NCI-H2227 (cell line): ENCODE data around the gene HIRA.

Experiments used
- DNase-seq: peaks from one replicate; lab custom pipeline; 2025; ENCODE audit not compliant: unreplicated experiment; lab: John Stamatoyannopoulos, UW

The HIRA gene

GRCh38 chr22:19358703-19359553 lies 72.6 kb downstream of the HIRA start:
- no peak for DNase-seq

- DNase-seq, result no peak
Observed at GRCh38 chr22:19358195-19358594, 73.3 kb downstream of the HIRA start.

DNA sequence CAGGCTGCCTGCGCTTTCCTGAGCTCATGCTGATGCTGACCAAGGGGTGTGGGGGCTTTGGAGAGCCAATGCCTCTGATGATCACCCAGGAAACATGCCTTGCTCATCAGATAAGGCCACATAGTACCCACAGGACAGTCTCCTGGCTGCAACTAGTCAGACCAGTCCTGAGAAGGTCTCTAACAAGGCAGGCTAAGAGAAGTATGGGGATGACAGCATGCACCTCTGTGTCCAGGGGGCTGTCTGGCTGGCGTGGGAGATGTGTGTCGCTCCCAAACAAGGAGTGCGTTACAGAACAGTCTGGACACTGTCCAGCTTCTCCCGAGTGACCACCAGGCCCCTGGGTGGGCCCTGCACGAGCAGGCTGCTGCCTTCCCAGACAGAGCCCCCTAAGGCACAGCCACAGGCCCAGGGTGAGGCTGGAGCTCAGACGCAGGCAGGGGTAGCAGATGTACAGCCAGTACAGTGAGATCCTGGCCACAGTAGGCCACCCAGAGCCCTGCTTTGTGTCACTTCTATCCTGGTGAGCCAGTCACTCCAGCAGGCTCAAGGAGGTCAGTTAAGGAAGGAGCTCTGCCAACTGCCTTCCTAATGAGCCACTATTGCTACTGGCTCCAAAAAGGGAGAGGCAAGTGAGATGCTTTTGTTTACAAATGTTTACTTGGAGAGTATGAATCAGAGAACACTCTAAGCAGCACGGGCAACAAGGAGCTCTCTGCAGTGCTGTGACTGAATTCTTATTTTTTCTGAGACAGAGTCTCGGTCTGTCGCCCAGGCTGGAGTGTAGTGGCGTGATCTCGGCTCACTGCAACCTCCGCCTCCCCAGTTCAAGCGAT lies 74.0 kb downstream of the HIRA start:
- no peak for DNase-seq

GRCh38 chr22:19356708-19357269 lies 74.7 kb downstream of the HIRA start:
- no peak for DNase-seq

DNA sequence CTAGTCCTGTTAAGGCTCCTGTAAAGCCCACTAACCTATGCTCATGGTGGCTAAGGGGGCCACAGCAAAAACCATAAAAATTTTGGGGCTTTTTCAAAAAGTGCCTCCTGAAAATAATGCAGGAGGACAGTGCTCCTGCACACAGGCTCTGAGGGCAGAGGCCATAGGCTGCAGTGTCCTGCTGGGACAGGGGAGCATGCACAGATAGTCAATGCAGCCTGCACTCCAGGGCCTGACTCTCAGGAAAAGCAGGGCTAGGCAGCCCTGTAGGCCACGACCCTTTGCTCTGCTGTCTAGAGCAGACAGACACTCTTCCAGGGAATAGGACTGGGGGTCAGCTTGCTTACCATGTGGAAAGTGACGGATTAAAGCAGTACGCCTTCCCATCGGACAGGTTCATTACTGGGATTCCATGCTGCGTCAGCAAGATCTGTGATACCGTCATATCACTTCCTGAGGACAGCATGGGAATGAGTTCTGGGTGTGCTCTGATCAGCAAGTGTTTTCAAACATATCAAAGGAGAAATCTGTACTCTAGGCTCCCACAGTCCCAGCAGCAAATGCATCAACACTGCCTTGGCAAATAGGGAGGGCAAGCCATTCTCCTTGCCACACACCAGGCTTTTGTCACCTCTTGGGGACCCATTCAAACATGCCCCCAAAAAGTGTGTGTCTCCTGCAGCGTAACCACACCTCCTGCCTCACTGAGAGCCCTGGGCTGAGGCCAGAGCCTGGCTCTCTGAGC lies 75.9 kb downstream of the HIRA start:
- DNase-seq, result no peak

- no peak for DNase-seq
Observed at GRCh38 chr22:19354201-19354600, 77.3 kb downstream of the HIRA start.

- no peak for DNase-seq
Observed at GRCh38 chr22:19353363-19354131, 78.0 kb downstream of the HIRA start.

- DNase-seq, result no peak
Observed at GRCh38 chr22:19352766-19353165, 78.8 kb downstream of the HIRA start.

DNA sequence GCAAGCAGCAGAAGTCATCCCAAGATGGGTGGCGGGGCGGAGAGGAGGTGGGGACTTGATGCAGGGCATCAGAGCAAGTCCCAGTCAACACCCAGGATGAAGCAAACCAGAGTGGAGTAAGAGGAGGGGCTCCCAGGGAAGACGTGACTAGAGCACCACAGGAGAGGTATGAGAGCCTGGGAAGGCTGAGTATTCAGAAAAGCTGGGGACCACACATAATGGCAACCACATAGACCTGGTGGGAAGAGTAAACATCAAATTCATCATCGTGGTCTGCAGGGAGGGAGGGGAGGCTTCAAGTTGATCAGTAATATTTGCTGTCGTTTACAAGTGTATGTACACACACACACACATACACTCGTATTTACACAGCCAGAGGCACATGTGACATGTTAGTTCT lies 79.3 kb downstream of the HIRA start:
- no peak for DNase-seq

DNA sequence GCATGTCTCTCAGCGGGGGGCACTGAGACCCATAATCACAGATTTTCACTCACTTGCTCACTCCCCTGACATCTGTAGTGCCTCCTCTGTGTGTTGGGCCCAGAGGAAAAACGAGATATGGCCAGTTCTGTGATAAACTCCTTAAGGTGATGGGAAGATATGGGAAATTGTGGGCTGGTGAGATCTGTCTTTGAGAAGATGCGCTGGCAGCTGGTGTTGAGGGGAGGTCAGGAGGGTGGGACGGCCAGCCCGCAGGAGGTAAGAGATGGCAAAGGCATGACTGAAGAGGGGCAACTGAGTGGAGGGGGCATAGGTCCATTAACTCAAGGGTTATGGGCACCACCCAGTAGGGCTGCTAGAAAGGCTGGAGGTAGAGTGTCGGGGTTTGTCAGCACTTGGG lies 79.9 kb downstream of the HIRA start:
- DNase-seq, result no peak

GRCh38 chr22:19350947-19351346 lies 80.6 kb downstream of the HIRA start:
- DNase-seq, result no peak

DNA sequence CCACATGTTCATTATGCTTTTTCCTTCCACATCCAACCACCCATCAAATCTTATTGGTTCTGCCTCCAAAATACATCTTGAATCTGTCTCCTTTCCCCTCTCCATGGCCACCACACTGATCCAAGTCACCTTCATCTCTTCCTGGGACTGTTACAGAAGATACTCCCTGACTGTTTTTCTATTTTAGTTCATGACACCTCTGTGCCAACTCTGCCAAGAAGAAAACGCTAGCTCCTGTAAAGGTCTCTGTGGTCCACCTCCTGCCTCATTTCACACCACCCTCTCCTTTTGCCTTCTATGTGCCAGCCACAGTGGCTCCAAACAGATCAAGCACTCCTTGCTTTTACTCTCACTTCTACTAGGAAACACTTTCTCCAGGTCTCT lies 81.1 kb downstream of the HIRA start:
- no peak for DNase-seq

- no peak for DNase-seq
Observed at GRCh38 chr22:19349778-19350475, 81.6 kb downstream of the HIRA start.

DNA sequence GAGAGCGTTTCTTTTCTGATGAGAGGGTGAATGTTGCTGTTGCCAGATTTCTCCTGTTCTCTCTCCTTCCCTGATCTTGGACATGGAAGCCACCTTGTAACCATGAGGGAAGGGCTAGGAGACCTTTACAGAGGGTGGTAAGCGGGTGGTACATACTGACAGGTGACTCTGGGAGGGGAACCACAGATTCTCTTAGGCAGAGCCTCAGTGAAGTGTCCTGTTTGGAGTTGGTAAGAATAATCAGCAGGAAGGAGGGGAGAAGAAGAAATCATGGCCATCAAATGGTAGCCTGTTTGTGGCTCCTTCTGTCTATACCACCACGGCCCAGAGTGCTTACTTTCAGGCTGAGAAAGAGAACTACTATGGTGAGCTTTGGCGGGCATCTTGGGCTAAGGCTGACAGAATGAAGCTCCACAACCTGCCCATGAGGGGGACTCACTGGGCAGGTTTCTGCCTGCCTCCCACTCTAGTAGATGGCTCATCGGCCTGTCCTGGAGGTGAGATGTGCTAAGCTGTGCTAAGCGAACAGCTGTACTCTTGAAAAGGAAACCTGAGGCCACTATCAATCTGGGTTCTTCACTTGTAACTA lies 84.8 kb downstream of the HIRA start:
- no peak for DNase-seq

DNA sequence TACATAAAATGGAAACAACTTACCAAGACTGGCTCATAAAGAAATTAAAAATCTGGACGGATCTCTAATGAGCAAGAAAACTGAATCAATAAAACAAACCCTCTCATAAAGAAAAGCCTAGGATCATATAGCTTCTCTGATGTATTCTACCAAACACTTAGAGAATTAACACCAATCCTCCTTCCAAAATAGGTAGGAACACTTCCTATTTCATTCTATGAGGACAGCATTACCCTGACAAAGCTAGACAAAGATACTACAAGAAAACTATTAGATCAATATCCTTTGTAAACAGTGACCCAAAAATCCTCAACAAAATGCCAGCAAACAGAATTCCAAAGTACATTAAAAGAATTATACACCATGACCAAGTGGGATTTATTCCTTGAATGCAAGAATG lies 87.1 kb downstream of the HIRA start:
- no peak for DNase-seq

- no peak for DNase-seq
Observed at GRCh38 chr22:19343470-19343869, 88.1 kb downstream of the HIRA start.

DNA sequence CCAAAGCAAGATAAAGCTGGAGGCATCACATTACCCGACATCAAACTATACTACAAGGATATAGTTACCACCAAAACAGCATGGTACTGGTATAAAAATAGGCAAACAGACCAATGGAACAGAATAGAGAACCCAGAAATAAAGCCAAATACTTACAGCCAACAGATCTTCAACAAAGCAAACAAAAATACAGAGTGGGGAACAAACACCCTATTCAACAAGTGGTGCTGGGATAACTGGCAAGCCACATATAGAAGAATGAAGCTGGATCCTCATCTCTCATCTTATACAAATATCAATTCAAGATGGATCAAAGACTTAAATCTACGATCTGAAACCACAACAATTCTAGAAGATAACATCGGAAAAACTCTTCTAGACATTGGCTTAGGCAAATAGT lies 90.0 kb downstream of the HIRA start:
- DNase-seq, result no peak

DNA sequence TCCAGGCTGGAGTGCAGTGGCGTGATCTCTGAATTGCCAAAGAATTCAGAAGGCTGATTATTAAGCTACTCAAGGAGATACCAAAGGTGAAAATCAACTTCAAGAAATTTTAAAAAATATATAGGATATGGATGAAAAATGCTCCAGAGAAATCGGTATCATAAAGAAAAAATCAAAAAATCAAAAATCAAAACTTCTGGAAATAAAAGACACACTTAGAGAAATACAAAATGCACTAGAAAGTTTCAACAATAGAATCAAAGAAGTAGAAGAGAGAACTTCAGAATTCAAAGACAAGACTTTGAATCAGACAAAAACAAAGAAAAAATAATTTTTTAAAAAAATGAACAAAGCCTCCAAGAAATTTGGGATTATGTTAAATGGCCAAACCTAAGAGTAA lies 94.4 kb downstream of the HIRA start:
- no peak for DNase-seq
